GM23248 (cell line): ENCODE measurements around the gene KIF5A.
"Not testable (repeated sequence)": the region's sequence is repeated elsewhere in the genome, so short reads cannot be mapped to it uniquely, and the experiment has no call there.

Experiments
- EZH2 ChIP-seq: fragments of 200-600 bp; sonication (generic); IDR thresholded peaks from 2 replicates; pipeline ENCODE4 v1.6.1; 2018; ENCODE audit warnings: antibody characterized with exemption, mild to moderate bottlenecking; ENCODE audit not compliant: insufficient read depth, poor library complexity, severe bottlenecking
- EZH2phosphoT487 ChIP-seq: fragments of 200-600 bp; sonication (generic); IDR thresholded peaks from 2 replicates; pipeline ENCODE4 v1.6.1; 2018; ENCODE audit warnings: antibody characterized with exemption, moderate library complexity, mild to moderate bottlenecking, low read depth; ENCODE audit not compliant: insufficient read depth

DNA sequence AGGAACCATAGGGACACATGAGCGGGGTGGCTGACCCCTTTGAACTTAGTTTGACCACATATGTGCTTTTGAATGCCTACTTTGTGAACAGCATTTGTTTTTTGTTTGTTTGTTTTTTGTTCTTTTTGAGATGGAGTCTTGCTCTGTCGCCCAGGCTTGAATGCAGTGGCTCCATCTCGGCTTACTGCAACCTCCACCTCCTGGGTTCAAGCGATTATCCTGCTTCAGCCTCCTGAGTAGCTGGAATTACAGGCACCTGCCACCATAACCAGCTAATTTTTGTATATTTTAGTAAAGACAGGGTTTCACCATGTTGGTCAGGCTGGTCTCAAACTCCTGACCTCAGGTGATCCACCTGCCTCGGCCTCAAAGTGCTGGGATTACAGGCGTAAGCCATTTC, 68.6 kb downstream of the KIF5A start:
- not testable (repeated sequence) for TF ChIP-seq EZH2, EZH2phosphoT487
